ENCODE data around the gene CSF2RB.

CSF2RB gene

DNA sequence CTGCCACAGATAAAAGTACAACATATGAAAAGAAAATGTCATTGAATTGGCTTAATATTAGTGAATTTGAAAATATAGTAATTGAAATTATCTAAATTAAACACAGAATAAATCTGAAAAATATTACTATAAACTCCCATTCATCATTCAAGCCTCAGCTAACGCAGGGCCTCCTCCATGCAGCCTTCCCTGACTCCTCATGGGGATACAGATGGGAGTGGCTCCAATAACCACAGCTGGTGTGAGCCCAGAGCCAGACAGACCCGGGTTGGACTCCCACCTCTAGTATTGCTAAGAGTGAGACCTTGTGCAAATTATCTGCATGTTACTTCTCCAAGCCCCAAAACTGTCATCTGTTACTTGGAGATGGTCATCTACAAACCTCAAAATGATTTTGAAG is 44.9 kb downstream of the CSF2RB start:
- DNase-seq (ENCODE audit: extremely low read depth, low read depth) = no peak
- TF ChIP-seq, protein P1, sequence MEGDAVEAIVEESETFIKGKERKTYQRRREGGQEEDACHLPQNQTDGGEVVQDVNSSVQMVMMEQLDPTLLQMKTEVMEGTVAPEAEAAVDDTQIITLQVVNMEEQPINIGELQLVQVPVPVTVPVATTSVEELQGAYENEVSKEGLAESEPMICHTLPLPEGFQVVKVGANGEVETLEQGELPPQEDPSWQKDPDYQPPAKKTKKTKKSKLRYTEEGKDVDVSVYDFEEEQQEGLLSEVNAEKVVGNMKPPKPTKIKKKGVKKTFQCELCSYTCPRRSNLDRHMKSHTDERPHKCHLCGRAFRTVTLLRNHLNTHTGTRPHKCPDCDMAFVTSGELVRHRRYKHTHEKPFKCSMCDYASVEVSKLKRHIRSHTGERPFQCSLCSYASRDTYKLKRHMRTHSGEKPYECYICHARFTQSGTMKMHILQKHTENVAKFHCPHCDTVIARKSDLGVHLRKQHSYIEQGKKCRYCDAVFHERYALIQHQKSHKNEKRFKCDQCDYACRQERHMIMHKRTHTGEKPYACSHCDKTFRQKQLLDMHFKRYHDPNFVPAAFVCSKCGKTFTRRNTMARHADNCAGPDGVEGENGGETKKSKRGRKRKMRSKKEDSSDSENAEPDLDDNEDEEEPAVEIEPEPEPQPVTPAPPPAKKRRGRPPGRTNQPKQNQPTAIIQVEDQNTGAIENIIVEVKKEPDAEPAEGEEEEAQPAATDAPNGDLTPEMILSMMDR (IDR thresholded peaks at IDR 0.05; ENCODE audit: low read depth, low read length) = no peak

DNA sequence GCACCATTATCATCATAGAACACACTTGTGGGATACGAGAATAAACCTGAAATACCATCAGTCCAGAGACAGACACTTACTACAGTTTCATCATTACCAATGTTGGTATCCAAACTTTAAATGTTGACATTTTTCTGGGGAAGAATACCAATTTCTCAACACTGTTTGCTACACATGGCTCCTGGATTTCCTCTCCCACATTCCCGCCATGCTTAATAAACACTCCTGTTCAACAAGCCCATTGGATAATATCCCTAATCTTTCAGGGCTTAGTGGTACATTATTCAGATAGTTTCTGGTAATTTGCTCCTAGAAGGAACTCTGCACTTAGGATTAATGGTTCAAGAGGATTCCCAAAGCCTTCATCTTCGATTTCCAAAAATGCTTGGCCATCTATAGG is 48.2 kb downstream of the CSF2RB start:
- TF ChIP-seq, protein P1 (IDR thresholded peaks at IDR 0.05; ENCODE audit: low read depth, low read length) = no peak
- DNase-seq (ENCODE audit: extremely low read depth, low read depth) = no peak

DNA sequence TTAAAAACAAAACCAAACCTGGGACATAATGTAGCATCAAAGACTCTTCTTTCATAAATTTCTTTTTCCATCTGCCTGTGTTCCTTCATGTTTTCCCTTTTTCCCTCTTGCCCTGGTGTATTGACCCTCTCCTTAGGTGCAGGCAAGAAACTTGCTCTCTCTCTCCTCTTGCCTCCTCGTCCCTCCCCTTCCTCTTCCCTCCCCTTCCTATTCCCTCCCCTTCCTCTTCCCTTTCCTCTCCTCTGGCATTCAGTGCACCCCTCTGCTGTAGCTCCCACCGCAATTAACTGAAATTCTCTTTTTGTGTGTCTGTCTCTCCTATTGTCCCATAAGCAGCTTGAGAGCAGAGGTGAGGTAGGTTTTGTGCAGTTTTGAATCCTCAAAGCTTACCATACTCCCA is 49.9 kb downstream of the CSF2RB start:
- DNase-seq (ENCODE audit: extremely low read depth, low read depth) = no peak
- TF ChIP-seq, protein P1 (IDR thresholded peaks at IDR 0.05; ENCODE audit: low read depth, low read length) = no peak

DNA sequence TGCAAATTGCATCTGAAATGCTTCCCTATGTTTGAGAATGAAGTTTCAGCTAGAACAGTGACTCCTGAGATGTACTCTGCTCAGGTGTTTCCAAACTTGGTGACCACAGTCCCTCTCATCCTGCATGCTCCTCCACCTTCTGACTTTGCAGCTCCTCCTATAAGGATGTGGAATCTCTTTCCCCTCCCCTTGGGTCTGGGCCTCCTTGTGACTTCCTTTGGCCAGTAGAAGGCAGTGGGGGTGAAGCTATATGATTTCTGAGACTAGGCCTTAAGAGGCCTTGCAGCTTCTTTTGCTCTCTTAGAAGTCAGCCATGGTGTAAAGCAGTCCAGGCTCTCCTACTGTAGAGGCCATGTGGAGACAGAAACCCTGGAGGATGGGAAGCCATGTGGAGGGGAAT is 50.7 kb downstream of the CSF2RB start:
- TF ChIP-seq, protein P1 (IDR thresholded peaks at IDR 0.05; ENCODE audit: low read depth, low read length) = no peak
- no peak for DNase-seq (ENCODE audit: extremely low read depth, low read depth)

DNA sequence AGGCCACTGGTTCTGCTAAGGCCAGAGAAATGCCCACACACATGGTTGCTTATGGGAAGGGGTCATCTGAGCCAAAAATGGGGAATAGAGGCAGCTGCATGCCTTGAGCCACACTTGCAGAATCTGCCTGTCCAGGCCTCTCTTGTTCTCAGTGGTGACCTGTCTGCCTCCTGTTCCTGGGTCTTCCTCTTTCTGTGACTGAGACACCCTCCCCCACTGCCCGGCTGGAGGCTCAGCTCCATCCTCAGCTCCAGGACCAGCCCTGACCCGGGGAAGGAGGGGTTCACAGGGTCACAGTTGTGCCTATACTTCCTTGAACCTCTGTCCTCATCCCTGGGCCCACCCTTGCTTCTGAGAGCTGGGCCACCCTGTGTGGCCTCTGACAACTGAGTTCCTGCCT is 52.3 kb downstream of the CSF2RB start:
- TF ChIP-seq, protein P1 (IDR thresholded peaks at IDR 0.05; ENCODE audit: low read depth, low read length) = no peak
- DNase-seq (ENCODE audit: extremely low read depth, low read depth) = no peak

DNA sequence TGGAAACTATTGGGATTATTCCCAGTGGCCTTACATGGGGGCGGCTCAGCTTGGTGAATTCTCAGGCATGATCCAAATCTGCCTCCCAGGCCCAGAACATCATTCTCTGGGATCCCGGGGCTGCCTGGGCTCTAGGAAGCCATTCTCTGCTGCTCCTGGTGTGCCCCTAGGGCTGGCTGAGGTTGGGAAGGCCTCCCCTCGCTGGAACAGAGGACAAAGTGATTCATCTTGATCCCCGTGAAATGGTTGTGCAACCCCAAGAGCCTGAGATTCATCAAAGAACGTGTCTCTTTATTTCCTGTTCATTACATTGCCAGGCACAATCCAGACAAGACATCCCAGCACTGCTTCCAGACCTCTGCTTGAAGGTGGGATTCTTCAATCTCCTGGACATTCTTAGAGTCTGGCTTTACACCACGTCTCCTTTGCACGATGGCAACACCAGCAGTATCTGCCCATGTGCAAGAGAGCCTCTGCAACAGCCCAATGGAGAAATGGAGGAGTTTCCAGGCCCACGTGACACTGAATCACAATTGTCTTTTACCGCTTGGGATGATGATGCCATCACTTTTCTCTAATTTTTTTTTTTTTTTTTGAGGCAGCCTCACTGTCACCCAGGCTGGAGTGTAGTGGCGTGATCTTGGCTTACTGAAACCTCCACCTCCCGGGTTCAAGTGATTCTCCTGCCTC is 53.6 kb downstream of the CSF2RB start:
- no peak for DNase-seq (ENCODE audit: extremely low read depth, low read depth)
- TF ChIP-seq, protein P1 (IDR thresholded peaks at IDR 0.05; ENCODE audit: low read depth, low read length) = no peak

DNA sequence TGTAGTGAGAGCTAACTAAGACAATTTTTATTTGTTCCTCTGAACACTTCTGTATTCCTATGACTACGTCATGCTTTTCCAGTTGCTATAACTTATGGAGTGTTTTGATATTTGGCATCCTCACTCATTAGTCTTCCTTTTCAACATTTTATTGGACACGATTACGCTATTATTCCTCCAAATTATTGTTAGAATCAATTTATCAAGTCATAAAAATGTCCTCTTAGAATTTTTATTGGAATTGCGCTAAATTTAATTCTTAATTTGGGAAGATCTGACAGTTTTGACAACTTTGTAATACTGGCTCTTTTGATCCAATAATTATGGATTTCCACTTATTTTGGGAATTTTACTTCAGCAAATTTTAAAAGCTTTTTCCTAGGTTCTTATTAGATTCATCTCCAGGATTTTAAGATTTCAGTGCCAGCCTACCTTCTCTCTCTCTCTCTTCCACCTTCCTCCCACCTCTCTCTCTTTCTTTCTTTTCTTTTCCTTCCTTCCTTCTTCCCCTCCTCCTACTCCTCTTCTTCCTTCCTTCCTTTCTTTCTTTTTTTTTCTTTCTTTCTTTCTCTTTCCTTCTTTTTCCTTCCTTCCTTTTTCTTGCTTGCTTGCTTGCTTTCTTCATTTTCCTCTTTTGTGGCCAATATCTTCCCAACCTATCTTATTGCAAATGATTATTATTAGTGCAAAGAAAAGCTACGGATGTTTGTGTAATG is 55.0 kb downstream of the CSF2RB start:
- no peak for DNase-seq (ENCODE audit: extremely low read depth, low read depth)
- TF ChIP-seq, protein P1 (IDR thresholded peaks at IDR 0.05; ENCODE audit: low read depth, low read length) = no peak

Measured in AG09319 (cell line).